Measurements from ENCODE around the gene ZBP1.
"Not testable (repeated sequence)": the region's sequence is repeated elsewhere in the genome, so short reads cannot be mapped to it uniquely, and the experiment has no call there.

ZBP1 gene

GRCh38 chr20:57633945-57634491, 13.8 kb upstream of the ZBP1 start:
- no peak for FAIRE-seq
- no peak for TF ChIP-seq CTCF (IDR thresholded peaks at IDR 0.05; ENCODE audit: insufficient read depth, missing control alignments)

GRCh38 chr20:57632286-57632685, 12.1 kb upstream of the ZBP1 start:
- TF ChIP-seq CTCF (IDR thresholded peaks at IDR 0.05; ENCODE audit: insufficient read depth, missing control alignments): no peak
- FAIRE-seq (no peak), DNase-seq (ENCODE audit: insufficient read length, low spot score) (no peak)

More at GRCh38 chr20:57633945-57634491, 13.8 kb upstream of the ZBP1 start:
- no peak for DNase-seq (ENCODE audit: insufficient read length, low spot score)

- DNase-seq (ENCODE audit: insufficient read length, low spot score): no peak
- TF ChIP-seq CTCF (IDR thresholded peaks at IDR 0.05; ENCODE audit: insufficient read depth, missing control alignments): no peak
- FAIRE-seq: no peak
These were observed 9.8 kb upstream of the ZBP1 start for GRCh38 chr20:57630061-57630460.

GRCh38 chr20:57629491-57629901, 9.3 kb upstream of the ZBP1 start:
- not testable (repeated sequence) for FAIRE-seq; DNase-seq (ENCODE audit: insufficient read length, low spot score)

- not testable (repeated sequence) for FAIRE-seq; DNase-seq (ENCODE audit: insufficient read length, low spot score)
These were observed 8.7 kb upstream of the ZBP1 start for GRCh38 chr20:57628962-57629308.

GRCh38 chr20:57628047-57628961, 8.1 kb upstream of the ZBP1 start:
- DNase-seq (ENCODE audit: insufficient read length, low spot score) (no peak), FAIRE-seq (no peak)
- TF ChIP-seq CTCF (IDR thresholded peaks at IDR 0.05; ENCODE audit: insufficient read depth, missing control alignments): no peak

- FAIRE-seq: no peak
- no peak for DNase-seq (ENCODE audit: insufficient read length, low spot score)
- TF ChIP-seq CTCF (IDR thresholded peaks at IDR 0.05; ENCODE audit: insufficient read depth, missing control alignments): no peak
These were observed 7.1 kb upstream of the ZBP1 start for GRCh38 chr20:57627339-57627738.

- DNase-seq (ENCODE audit: insufficient read length, low spot score) (no peak), FAIRE-seq (no peak)
- TF ChIP-seq CTCF (IDR thresholded peaks at IDR 0.05; ENCODE audit: insufficient read depth, missing control alignments): no peak
These were observed 5.8 kb upstream of the ZBP1 start for GRCh38 chr20:57625978-57626377.

Data from D721Med (cell line).